ENCODE data around the gene SLC12A6.
"Not testable (repeated sequence)": the region's sequence is repeated elsewhere in the genome, so short reads cannot be mapped to it uniquely, and the experiment has no call there.

Gene SLC12A6

DNA sequence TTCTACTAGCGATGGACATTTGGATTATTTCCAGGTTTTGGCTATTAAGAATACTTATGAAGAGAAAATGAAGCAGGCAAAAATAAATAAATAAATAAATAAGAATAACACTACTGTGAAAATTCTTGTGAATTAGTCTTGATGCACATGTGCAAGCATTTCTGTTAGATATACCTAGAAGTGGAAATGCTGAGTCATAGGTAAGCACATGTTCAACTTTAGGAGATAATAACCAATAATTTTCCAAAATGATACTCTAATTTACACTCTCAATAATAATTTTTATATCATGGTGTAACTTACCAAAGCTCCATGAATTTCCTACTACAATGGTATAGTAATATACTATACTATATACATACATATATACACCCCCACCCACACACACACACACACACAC lies 89.4 kb downstream of the SLC12A6 start:
- DNase-seq: no peak

- no peak for DNase-seq
Measured at GRCh38 chr15:34246276-34246976, 91.2 kb downstream of the SLC12A6 start.

DNA sequence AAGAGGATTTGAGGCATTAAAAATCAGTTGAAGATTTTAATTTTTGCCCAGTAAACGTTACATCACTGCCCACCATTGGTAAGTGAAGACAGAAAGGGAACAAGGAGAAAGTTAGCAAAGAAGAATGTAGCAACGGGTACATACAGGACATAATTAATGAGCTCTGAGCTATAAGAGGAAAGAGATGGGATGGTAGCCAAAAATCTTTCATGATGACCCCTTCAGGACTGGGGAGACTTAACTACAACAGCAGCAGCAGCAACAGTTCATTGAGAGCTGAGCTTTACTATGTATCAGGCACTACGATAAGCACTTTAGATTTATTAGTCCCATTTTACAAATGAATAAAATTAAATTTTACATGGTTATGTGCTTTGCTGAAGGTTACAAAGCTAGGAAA lies 94.4 kb downstream of the SLC12A6 start:
- no peak for DNase-seq

DNA sequence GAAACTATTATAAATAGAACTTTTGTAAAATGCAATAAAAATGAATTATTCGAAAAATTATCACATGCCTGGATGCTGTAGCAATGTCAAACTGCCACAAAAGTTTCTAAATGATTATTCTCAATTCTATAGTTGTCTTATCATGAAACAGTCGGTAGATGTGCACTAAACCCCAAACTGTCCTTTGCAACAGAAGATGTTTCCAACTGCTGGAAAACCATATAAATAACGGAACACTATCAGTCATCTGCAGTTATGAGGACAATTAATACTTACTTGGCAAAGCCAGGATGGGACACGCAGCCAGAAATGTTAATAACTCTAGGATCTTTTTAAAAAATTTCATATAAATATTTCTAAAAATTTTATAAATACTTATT lies 95.3 kb downstream of the SLC12A6 start:
- DNase-seq: no peak

- DNase-seq: no peak
Measured at GRCh38 chr15:34241376-34242330, 95.9 kb downstream of the SLC12A6 start.

GRCh38 chr15:34240537-34240936 lies 97.0 kb downstream of the SLC12A6 start:
- DNase-seq: no peak

DNA sequence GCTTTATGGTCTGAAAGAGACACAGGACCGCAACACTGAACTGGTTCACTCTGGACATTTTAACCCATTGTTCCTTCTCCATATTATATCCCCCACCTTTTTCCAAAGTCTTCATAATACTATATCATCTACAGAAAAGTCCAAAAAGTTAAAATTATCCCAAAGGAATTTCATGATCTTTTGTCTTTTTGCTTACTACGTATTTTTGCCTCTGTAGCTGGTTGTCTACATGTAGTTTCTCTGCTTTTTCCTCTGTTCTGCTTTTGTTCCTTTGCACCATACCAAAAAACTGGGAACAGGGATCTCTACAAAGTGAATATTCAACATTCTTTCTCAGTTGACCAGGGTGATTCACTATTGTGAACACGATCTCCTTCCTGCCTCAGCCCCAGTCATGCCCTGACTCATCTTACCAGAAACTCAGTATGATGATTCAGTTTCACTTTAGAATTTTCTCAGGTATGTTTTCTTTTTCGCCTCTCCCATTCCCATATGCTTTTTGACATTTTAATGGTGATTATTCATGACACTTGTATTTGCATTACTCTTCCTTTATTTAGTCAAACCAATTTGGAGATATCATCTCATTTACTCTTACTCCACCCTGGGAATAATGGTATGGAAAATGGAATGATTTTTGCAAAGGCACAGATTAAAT lies 98.3 kb downstream of the SLC12A6 start:
- DNase-seq: no peak

GRCh38 chr15:34233614-34234013 lies 104.0 kb downstream of the SLC12A6 start:
- DNase-seq: no peak

DNA sequence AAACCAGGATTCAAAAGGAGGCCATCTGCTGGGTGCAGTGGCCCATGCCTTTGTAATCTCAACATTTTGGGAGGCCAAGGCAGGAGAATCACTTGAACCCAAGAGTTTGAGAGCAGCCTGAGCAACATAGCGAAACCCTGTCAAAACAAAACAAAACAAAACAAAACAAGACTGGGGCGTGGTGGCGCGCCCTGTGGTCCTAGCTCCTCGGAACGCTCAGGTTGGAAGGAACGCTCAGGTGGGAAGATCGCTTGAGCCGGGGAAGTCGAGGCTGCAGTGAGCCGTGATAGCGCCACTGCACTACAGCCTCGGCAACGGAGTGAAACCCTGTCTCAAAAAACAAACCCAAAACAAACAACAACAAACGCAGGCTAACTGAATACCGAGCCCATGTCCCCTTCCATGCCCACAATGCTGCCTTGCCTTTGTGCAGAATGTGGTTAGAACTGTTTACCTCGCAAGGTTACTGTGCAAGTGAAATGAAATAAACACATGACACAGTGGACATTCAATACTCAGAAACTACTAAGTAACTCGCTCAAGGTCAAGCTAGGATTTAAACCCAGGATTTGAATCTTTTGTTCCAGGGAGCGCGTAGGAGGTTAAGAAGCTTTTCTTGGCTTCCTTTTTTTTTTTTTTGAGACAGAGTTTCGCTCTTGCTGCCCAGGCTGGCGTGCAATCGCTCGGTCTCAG lies 113.5 kb downstream of the SLC12A6 start:
- no peak for DNase-seq

DNA sequence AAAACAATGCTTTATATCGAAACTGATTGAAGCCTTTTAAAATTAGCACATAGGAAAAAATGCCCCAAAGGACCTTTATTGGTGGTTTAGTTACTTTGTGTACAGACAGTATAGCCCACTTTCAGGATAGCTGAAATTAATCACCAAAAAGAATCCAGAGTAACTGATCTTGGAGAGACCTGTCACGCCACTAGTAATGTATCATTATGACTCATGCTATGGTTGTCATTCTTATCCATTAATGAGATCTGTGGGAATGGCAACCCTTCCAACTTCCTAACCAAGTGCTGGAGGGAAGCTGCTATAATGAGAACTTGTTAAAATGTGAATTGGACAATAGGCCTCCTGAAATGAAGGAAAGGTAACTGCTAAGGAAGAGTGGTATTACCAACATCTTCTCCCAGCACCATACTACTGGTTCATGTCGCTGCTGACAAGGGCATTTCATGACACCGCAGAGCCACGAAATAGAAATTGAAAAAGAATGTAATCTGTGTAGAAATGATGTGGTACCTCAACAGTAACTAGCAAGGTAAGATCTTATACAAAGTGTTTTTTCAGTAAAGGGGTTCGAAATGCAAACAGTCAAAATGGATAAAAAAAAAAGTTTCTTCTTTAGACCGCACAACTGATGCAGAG lies 119.9 kb downstream of the SLC12A6 start:
- no peak for DNase-seq

GRCh38 chr15:34216527-34217270 lies 120.9 kb downstream of the SLC12A6 start:
- DNase-seq: no peak

- no peak for DNase-seq
Measured at GRCh38 chr15:34214135-34214534, 123.4 kb downstream of the SLC12A6 start.

- no peak for DNase-seq
Measured at GRCh38 chr15:34213690-34214089, 123.9 kb downstream of the SLC12A6 start.

DNA sequence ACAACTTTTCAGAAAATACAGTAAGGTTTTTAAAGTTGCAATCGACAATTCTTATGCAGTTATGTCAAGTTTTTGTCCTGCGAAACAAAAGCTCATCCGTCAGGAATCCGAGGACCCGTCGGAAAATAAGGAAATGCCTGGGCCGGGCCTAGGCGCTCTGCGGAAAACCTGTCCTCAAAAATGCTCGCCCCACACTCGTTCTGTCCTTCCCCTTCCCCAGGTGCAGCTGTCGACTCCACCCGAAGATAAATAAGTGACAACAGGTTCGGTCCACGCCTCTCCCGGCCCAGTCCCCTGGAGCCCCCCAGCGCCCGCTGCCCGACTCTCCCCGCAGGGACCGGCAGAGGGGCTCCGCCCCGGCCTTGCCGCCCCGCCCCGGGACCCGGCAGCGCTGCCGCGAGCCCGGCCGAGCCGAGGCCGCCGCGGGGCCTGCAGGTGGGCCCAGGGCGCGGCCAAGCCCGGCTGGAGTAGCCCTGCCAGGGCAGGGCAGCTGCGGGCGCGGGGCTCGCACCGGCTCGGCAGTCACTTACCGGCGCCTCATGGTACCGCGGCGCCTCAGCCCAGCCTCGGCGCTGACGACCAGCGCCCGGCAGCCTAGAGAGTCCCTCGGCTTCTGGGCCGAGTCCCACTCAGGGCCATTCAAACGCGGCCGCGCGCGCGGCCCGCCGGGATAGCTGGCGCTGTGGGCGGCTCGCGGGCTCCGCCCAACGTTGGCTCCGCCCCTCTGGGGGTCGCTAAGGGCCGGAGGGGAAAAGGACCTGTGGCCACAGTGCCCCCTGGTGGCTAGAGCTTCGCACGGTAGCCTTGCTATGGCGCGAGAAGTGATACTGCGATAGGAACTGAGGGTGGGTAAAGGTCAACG lies 127.9 kb downstream of the SLC12A6 start, which contains the start of gene KATNBL1:
KATNBL1 (minus strand) TSS at position 676 of the 862 bp plus-strand sequence. CDS start 46,420 bp downstream, outside the sequence.
- DNase-seq: peak; percentile 49

DNA sequence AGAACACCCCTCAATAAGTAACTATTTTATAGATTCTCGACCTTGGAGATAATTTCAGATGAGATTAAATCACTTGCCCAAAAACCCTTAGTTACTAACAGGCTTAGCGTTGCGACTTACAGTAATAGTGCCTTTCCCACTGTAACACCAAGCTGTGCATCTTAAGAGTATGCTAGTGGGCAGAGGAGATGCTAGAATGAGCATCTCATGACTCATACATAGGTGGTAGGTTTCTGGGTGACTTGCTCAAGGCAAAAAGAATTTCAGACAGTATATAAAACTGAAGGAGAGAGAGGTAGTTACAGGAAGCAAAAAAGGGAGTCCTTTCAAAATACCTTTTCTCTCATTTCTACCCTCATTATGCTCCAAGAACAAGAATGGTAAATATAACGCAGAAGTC lies 131.6 kb downstream of the SLC12A6 start:
- no peak for DNase-seq

- DNase-seq: no peak
Measured at GRCh38 chr15:34203936-34204335, 133.6 kb downstream of the SLC12A6 start.

DNA sequence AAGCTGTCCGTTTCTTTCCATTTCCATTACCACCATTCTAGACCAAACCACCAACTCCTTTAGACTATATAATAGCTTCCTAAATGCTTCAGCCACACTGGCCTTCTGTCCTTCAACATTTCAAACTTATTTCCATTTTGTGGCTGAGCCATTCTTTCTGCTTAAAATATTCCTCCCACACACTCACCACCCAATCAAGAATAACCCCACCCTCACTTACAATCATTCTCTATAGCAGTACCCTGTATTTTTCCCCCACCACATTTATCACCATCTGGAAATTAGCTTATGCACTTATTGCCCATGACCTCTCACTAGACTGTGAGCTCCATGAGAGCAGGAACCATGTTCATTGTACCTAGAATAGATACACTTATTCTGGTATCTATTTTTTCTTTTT lies 134.3 kb downstream of the SLC12A6 start:
- DNase-seq: no peak

DNA sequence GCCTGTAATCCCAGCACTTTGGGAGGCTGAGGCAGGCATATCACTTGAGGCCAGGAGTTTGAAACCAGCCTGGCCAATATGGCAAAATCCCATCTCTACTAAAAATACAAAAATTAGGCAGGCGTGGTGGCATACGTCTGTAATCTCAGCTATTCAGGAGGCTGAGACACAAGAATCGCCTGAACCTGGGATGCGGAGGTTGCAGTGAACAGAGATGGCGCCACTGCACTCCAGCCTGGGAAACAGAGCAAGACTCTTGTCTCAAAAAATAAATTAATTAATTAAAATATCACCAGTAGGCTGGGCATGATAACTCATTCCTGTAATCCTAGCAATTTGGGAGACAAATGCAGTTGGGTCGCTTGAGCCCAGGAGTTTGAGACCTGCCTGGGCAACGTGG lies 144.3 kb downstream of the SLC12A6 start:
- DNase-seq: not testable (repeated sequence)

DNA sequence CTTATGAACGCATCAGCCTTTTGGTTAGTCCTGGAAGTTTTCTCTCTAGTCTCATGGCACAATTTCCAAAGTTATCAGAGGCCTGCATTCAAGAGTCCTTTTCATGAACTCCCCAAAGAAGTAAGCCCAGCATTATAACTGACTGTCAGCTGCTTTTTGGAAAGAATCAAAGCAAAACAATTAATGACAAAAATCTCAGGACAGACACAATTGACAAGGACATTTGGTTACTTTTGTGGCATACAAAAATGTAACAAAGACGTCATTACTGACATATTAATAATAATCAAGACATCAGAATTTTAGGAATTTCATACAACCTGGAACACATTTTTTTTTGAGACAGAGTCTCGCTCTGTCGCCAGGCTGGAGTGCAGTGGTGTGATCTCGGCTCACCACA lies 148.9 kb downstream of the SLC12A6 start:
- no peak for DNase-seq

DNA sequence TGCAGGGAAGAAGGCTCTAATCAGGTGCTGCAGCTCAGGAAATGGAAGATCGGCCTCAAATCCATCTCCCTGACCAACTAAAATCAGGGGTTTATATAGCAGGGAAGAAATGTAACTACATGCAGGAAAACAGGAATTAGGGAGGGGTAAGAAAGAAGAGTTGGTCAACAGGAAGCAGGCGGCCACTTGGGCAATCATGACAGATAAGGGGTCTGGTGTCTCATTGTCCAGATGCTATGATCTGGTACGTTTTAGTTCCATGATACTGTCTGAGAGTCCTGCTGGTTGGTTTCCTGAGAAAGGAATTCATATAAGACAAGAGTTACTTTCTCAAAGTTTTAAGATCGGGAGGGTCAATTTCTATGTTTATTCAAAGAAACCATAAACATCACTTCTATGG lies 151.9 kb downstream of the SLC12A6 start:
- no peak for DNase-seq

DNA sequence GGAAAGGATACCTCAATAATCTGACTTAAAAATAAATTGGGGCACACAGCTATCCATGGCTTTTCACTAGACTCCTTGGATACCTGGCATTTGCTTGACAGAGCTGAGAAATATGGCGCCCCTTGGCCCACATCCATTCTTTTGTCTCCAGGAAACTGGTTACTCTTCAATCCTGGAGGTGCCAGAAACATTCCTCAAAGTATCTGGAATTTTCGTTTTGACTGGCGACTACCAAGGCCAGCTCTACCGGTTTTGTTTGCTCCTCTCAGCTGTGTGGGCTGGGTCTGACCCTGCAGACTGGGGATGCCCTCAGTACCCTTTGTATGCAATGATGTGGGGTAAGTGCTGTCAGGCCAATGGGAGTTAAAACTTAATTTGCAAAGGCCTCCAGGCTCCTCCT lies 154.6 kb downstream of the SLC12A6 start:
- no peak for DNase-seq

Measured in NCI-H2029 treated with DMSO at 0.1 percent for 48 hours (cell line).